ENCODE data around the gene AMBN. TPM values are rescaled to one million over a fixed set of nuclear protein-coding genes. Genes with fewer than 3 reads are reported as not detected.

The AMBN gene
- total and polyA plus RNA-seq, 2 experiments from 2014 or later, result not detected

- TF ChIP-seq ZNF462 (CRISPR knock-in tag; IDR thresholded peaks at IDR 0.05), result no peak
- no peak for TF ChIP-seq REST (IDR thresholded peaks at IDR 0.05; ENCODE audit: unreplicated experiment)
- no peak for TF ChIP-seq CREB1 (CRISPR knock-in tag; IDR thresholded peaks at IDR 0.05; ENCODE audit: low read depth)
- no peak for TF ChIP-seq NANOG (IDR thresholded peaks at IDR 0.05; ENCODE audit: borderline replicate concordance)
- no peak for TF ChIP-seq JUNB (IDR thresholded peaks at IDR 0.05; ENCODE audit: unreplicated experiment)
- TF ChIP-seq STAT1 (IDR thresholded peaks at IDR 0.05; ENCODE audit: unreplicated experiment), result no peak
- no peak for TF ChIP-seq POLR2AphosphoS5 (IDR thresholded peaks at IDR 0.05; ENCODE audit: low read depth)
- no peak for TF ChIP-seq ETS1 (IDR thresholded peaks at IDR 0.05)
- TF ChIP-seq EZH2phosphoT487 (IDR thresholded peaks at IDR 0.05; ENCODE audit: unreplicated experiment), result no peak
Measured at GRCh38 chr4:70607334-70607853, 15.3 kb downstream of the AMBN start (continued).
